Measurements from ENCODE around the gene NPB. TPM values are rescaled to one million over a fixed set of nuclear protein-coding genes. Genes with fewer than 3 reads are reported as not detected.

Gene NPB
- total RNA-seq (2013), result 0.13 TPM
- polyA plus RNA-seq, result under 1 TPM in 2 of 3 donors, not detected in 1; 0.08 to 0.16 TPM
- polyA minus RNA-seq, result 0.14 TPM in 1 of 2 replicates, not detected in the other
- 0 to 0.75 (median 0.11) reads per million in 11 experiments for total RNA-seq

- Mint-ChIP-seq H3K4me1 (peaks cover 2% of the 10 kb centered on the region), H3K36me3 (peaks cover 59 to 67% of the 10 kb centered on the region in 2 donors), H3K27me3 (ENCODE audit: low read depth in 3 of 3) (peaks cover 19 to 33% (median 21%) of the 10 kb centered on the region in 3 donors), H3K4me3 (peak within 1 kb of the TSS in 1 of 2 donors; percentile 77), H3K9me3 (peaks cover 0 to 12% (median 0%) of the 10 kb centered on the region in 7 donors), H3K27ac (peak within 1 kb of the TSS in 1 of 7 donors; percentile 4)
- DNase-seq, result no peak
- peaks cover 27% of the 10 kb centered on the region for H4K20me1 ChIP-seq (ENCODE audit: insufficient read depth, low read length)
- peak within 1 kb of the TSS; percentile 31 for H3K4me2 ChIP-seq (replicated peaks; ENCODE audit: extremely low read depth, low read length, poor library complexity, severe bottlenecking)
- no peak within 1 kb of the TSS for H3K9ac ChIP-seq (ENCODE audit: insufficient read depth, low read length, poor library complexity, severe bottlenecking)
- TF ChIP-seq, protein P1, sequence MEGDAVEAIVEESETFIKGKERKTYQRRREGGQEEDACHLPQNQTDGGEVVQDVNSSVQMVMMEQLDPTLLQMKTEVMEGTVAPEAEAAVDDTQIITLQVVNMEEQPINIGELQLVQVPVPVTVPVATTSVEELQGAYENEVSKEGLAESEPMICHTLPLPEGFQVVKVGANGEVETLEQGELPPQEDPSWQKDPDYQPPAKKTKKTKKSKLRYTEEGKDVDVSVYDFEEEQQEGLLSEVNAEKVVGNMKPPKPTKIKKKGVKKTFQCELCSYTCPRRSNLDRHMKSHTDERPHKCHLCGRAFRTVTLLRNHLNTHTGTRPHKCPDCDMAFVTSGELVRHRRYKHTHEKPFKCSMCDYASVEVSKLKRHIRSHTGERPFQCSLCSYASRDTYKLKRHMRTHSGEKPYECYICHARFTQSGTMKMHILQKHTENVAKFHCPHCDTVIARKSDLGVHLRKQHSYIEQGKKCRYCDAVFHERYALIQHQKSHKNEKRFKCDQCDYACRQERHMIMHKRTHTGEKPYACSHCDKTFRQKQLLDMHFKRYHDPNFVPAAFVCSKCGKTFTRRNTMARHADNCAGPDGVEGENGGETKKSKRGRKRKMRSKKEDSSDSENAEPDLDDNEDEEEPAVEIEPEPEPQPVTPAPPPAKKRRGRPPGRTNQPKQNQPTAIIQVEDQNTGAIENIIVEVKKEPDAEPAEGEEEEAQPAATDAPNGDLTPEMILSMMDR (IDR thresholded peaks at IDR 0.05), result no peak
- H3K4me3 ChIP-seq (replicated peaks in 1 of 3; ENCODE audit: low read depth in 2 of 3, low read length in 3 of 3), result no peak within 1 kb of the TSS
- peaks cover 41 to 56% of the 10 kb centered on the region in 2 donors for H3K36me3 ChIP-seq (replicated peaks in 1 of 2; ENCODE audit: control insufficient read depth in 1 of 2, insufficient read depth in 2 of 2, low read length in 2 of 2)
- H3K27ac ChIP-seq (ENCODE audit: low read depth in 1 of 2, low read length in 2 of 2), result no peak within 1 kb of the TSS
- peaks cover 0 to 12% of the 10 kb centered on the region in 2 donors for H3K4me1 ChIP-seq (ENCODE audit: control insufficient read depth in 1 of 2, insufficient read depth in 2 of 2, low read length in 2 of 2)
- intact Hi-C loops (cut with micrococcal nuclease), result no loop called here
- peaks cover 5% of the 10 kb centered on the region for H3K79me2 ChIP-seq (ENCODE audit: insufficient read depth, low read length)
- H3K9me3 ChIP-seq (replicated peaks in 1 of 2; ENCODE audit: control insufficient read depth in 1 of 2, insufficient read depth in 1 of 2, low read length in 2 of 2), result no peaks in the 10 kb centered on the region
- peaks cover 3 to 20% of the 10 kb centered on the region in 2 donors for H3K27me3 ChIP-seq (ENCODE audit: control insufficient read depth in 2 of 2, insufficient read depth in 2 of 2, low read length in 2 of 2)
- WGBS (ENCODE audit: insufficient coverage), result 2% methylated on average over 74 of the region's 79 CpGs
- no peak within 1 kb of the TSS for H2AFZ ChIP-seq (ENCODE audit: insufficient read depth, low read depth, low read length, poor library complexity, severe bottlenecking)
Observed at GRCh38 chr17:81902023-81902652, at the start of gene NPB. TSS of gene NPB (plus strand) at chr17:81902238. CDS start at chr17:81902278, 40 bp downstream.

- peaks cover 0 to under 1% (median 0%) of the 10 kb centered on the region in 7 donors for H3K9me3 Mint-ChIP-seq
- H3K4me1 Mint-ChIP-seq, result peaks cover 26% of the 10 kb centered on the region
- peaks cover 63 to 88% of the 10 kb centered on the region in 2 donors for H3K36me3 Mint-ChIP-seq
- Histone ChIP-seq H3K9me3 (replicated peaks in 1 of 2; ENCODE audit: control insufficient read depth in 1 of 2, insufficient read depth in 1 of 2, low read length in 2 of 2) (no peaks in the 10 kb centered on the region), H3K27ac (ENCODE audit: low read depth in 1 of 2, low read length in 2 of 2) (no peak overlapping the region), H3K4me1 (ENCODE audit: control insufficient read depth in 1 of 2, insufficient read depth in 2 of 2, low read length in 2 of 2) (peaks cover 22 to 25% of the 10 kb centered on the region in 2 donors), H3K79me2 (ENCODE audit: insufficient read depth, low read length) (peaks cover 96% of the 10 kb centered on the region), H4K20me1 (ENCODE audit: insufficient read depth, low read length) (peaks cover 92% of the 10 kb centered on the region), H2AFZ (ENCODE audit: insufficient read depth, low read depth, low read length, poor library complexity, severe bottlenecking) (no peak overlapping the region), H3K36me3 (replicated peaks in 1 of 2; ENCODE audit: control insufficient read depth in 1 of 2, insufficient read depth in 2 of 2, low read length in 2 of 2) (peaks cover 68 to 90% of the 10 kb centered on the region in 2 donors), H3K27me3 (ENCODE audit: control insufficient read depth in 2 of 2, insufficient read depth in 2 of 2, low read length in 2 of 2) (no peaks in the 10 kb centered on the region), H3K9ac (ENCODE audit: insufficient read depth, low read length, poor library complexity, severe bottlenecking) (no peak overlapping the region), H3K4me2 (replicated peaks; ENCODE audit: extremely low read depth, low read length, poor library complexity, severe bottlenecking) (no peak overlapping the region), H3K4me3 (replicated peaks in 1 of 3; ENCODE audit: low read depth in 2 of 3, low read length in 3 of 3) (no peak overlapping the region)
- intact Hi-C loops (cut with micrococcal nuclease), result loop anchor here in 1 of 2 donors (5.0 kb wide), 1 partner anchor 33 kb away; no protein-coding TSS in a partner anchor
- 91% methylated on average over 12 of the region's 29 CpGs for WGBS (ENCODE audit: insufficient coverage)
- TF ChIP-seq, protein P1 (IDR thresholded peaks at IDR 0.05), result no peak
- no peak overlapping the region for H3K4me3 Mint-ChIP-seq
- H3K27me3 Mint-ChIP-seq (ENCODE audit: low read depth in 3 of 3), result peaks cover 0 to 3% (median 2%) of the 10 kb centered on the region in 3 donors
- DNase-seq, result no peak
- peak overlapping the region in 4 of 7 donors; percentile 31 to 83 (median 52) for H3K27ac Mint-ChIP-seq
Observed at GRCh38 chr17:81854974-81855774, 46.9 kb upstream of the NPB start.

Data from CD14-positive monocyte (primary cell).